IPS-20b (cell line): ENCODE results near the gene GAL3ST2.
"Not testable (repeated sequence)": the region's sequence is repeated elsewhere in the genome, so short reads cannot be mapped to it uniquely, and the experiment has no call there.

Experiments used
- H3K27ac ChIP-seq: one replicate; pipeline ENCODE4 v1.5.1; 2013; ENCODE audit warnings: low read length
- H3K27me3 ChIP-seq: 2 replicates; pipeline ENCODE4 v1.6.1; 2013; ENCODE audit warnings: mild to moderate bottlenecking, low read length, inconsistent platforms; ENCODE audit not compliant: insufficient read depth
- H3K36me3 ChIP-seq: 2 replicates; pipeline ENCODE4 v1.6.1; 2013; ENCODE audit warnings: low read depth, mild to moderate bottlenecking, inconsistent platforms, low read length, moderate library complexity; ENCODE audit not compliant: insufficient read depth
- H3K4me1 ChIP-seq: 2 replicates; pipeline ENCODE4 v1.6.1; 2013; ENCODE audit warnings: mild to moderate bottlenecking, control low read depth, inconsistent platforms, low read length, moderate library complexity; ENCODE audit not compliant: insufficient read depth
- H3K4me3 ChIP-seq: 2 replicates; pipeline ENCODE4 v1.5.1; 2013; ENCODE audit warnings: mild to moderate bottlenecking, low read length, inconsistent platforms
- H3K9ac ChIP-seq: 2 replicates; pipeline ENCODE4 v1.6.1; 2013; ENCODE audit warnings: low read depth, mild to moderate bottlenecking, inconsistent platforms, low read length, moderate library complexity
- H3K9me3 ChIP-seq: 2 replicates; pipeline ENCODE4 v1.6.1; 2013; ENCODE audit warnings: mild to moderate bottlenecking, low read depth, low read length, inconsistent platforms; ENCODE audit not compliant: insufficient read depth

GAL3ST2 gene

DNA sequence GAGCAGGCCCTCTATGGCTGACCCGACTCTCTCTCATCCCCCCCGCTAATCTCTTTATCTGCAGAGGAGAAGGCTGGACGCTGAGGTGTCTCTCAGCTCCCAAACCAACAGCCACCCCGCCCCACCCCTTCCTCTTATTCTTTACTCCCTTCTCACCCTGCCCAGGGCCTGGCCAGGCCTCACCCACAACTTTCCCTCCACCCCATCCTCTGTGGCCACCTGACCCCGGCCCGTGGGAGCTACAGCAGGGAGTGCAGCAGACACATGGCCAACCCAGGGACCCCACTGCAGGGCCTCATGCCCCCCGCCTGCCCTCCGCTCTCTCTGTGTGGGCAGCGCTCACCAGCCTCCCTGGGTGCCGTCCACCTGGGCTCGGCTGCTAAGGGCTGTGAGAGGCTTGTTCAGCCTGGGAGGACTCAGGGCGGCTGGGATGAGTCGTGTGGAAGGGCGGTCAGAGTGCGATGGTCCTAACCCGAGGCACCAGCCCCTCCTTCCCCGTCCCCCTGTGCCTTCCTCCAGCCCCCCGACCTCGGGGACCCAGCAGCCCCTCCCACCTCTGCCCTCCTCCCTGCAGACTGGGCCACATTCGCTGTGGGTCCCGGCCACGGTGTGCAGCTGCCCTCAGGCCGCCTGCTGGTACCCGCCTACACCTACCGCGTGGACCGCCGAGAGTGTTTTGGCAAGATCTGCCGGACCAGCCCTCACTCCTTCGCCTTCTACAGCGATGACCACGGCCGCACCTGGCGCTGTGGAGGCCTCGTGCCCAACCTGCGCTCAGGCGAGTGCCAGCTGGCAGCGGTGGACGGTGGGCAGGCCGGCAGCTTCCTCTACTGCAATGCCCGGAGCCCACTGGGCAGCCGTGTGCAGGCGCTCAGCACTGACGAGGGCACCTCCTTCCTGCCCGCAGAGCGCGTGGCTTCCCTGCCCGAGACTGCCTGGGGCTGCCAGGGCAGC lies 39.1 kb downstream of the GAL3ST2 start:
- no peaks in the 10 kb centered on the region for H3K27me3 ChIP-seq
- H3K4me3 ChIP-seq: no peak overlapping the region
- H3K9ac ChIP-seq: no peak overlapping the region
- no peaks in the 10 kb centered on the region for H3K36me3 ChIP-seq
- H3K4me1 ChIP-seq: no peaks in the 10 kb centered on the region
- no peaks in the 10 kb centered on the region for H3K9me3 ChIP-seq
- no peak overlapping the region for H3K27ac ChIP-seq

DNA sequence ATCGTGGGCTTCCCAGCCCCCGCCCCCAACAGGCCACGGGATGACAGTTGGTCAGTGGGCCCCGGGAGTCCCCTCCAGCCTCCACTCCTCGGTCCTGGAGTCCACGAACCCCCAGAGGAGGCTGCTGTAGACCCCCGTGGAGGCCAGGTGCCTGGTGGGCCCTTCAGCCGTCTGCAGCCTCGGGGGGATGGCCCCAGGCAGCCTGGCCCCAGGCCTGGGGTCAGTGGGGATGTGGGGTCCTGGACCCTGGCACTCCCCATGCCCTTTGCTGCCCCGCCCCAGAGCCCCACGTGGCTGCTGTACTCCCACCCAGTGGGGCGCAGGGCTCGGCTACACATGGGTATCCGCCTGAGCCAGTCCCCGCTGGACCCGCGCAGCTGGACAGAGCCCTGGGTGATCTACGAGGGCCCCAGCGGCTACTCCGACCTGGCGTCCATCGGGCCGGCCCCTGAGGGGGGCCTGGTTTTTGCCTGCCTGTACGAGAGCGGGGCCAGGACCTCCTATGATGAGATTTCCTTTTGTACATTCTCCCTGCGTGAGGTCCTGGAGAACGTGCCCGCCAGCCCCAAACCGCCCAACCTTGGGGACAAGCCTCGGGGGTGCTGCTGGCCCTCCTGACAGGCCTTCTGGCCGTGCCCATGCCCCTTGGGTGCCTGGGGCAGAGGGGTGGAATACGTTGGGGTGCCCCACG lies 40.0 kb downstream of the GAL3ST2 start:
- Histone ChIP-seq H3K27me3 (no peaks in the 10 kb centered on the region), H3K9me3 (no peaks in the 10 kb centered on the region), H3K4me1 (no peaks in the 10 kb centered on the region), H3K4me3 (no peak overlapping the region), H3K27ac (no peak overlapping the region), H3K9ac (no peak overlapping the region), H3K36me3 (no peaks in the 10 kb centered on the region)

DNA sequence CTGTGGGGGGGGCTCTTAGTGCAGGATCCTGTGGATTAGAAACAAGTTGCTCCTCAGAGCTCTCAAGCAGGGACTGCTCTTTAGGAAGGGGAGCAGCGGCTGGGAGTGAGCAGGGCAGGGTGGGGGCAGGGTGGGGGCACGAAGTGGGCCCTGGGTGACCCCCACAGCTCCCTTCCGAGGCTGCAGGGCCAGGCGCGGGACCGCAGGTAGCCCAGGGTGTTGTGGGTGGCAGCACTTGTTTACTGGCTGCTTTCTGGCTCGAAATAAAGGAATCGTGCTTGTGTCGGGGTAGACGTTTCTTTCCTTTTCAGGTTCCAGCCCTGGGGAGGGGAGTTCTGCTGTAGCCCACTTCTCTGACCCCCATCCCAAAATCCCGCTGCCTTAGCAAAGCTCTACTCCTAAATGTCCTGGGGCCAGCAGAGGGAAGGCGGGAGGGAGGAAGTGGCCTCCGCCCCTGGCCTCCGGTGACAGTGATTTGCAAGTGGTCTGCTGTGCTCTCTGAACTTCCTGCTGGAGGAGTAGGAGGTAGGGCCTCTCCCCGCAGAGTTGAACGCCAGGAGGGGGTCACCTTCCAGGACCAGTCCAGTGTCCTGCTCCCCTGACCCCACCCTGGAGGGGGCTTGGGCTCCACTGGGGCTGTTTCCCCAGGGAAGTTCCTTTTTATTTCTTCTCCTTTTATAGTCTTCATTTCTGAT lies 40.7 kb downstream of the GAL3ST2 start:
- no peaks in the 10 kb centered on the region for H3K9me3 ChIP-seq
- H3K4me1 ChIP-seq: no peaks in the 10 kb centered on the region
- no peak overlapping the region for H3K9ac ChIP-seq
- no peak overlapping the region for H3K27ac ChIP-seq
- H3K36me3 ChIP-seq: no peaks in the 10 kb centered on the region
- no peaks in the 10 kb centered on the region for H3K27me3 ChIP-seq
- H3K4me3 ChIP-seq: no peak overlapping the region

DNA sequence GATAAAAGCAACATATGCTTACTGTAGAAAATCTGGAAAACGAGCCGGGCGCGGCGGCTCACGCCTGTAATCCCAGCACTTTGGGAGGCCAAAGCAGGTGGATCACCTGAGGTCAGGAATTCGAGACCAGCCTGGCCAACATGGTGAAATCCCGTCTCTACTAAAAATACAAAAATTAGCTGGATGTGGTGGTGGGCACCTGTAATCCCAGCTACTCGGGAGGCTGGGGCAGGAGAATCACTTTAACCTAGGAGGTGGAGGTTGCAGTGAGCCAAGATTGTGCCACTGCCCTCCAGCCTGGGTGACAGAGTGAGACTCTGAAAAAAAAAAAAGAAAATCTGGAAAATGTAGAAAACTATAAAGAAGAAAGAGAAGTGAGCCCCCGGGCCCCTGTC lies 41.2 kb downstream of the GAL3ST2 start:
- not testable (repeated sequence) for H3K9me3 ChIP-seq, H3K27me3 ChIP-seq, H3K36me3 ChIP-seq, H3K4me1 ChIP-seq, H3K27ac ChIP-seq, H3K4me3 ChIP-seq, H3K9ac ChIP-seq

DNA sequence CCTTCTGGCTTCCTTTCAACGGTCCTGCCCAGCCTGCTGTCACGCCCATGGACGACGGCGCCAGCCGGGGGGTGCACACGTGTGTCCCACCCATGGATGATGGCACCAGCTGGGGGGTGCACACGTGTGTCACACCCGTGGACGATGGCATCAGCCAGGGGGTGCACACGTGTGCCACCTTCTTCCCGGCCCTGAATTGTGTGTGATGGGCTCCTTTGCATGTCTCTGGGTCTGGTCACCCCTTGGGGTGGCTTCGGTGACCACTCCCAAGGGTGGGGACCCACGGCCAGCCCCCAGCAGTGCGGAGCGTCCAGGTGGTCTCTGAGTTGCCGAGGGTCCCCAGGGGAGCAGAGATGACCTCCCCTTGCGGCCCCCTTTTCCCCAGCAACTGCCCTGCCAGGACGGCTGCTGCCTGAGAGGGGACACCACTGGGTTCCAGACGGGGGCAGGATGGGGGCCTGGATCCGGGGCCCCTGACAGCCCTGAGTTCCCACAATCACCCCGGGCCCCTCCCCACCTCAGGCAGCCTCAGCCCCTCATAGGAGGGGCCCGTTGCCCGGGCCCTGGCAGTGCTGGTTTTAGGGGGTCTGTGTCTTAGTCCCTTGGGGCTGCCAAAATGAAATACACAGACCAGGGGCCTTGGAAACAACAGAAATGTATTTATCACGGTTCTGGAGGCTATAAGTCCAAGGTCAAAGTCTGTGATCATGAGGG lies 41.8 kb downstream of the GAL3ST2 start:
- H3K4me3 ChIP-seq: no peak overlapping the region
- H3K4me1 ChIP-seq: no peaks in the 10 kb centered on the region
- no peaks in the 10 kb centered on the region for H3K9me3 ChIP-seq
- no peak overlapping the region for H3K27ac ChIP-seq
- no peak overlapping the region for H3K9ac ChIP-seq
- H3K27me3 ChIP-seq: peaks cover 8% of the 10 kb centered on the region
- H3K36me3 ChIP-seq: no peaks in the 10 kb centered on the region

DNA sequence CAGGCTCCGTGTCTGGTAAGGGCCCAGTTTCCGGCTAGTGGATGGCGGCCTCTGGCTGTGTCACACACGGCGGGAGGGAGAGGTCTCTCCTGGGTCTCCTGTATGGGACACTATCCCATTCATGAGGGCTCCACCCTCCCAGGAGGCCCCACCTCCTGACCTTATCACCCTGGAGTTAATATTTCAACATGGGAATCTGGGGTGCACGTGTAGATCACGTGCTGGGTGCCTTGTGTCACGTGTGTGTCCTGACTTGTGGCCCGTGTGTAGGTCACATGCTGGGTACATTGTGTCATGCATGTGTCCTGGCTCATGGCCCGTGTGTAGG lies 42.3 kb downstream of the GAL3ST2 start:
- no peaks in the 10 kb centered on the region for H3K36me3 ChIP-seq
- H3K4me1 ChIP-seq: no peaks in the 10 kb centered on the region
- no peak overlapping the region for H3K4me3 ChIP-seq
- peaks cover 12% of the 10 kb centered on the region for H3K27me3 ChIP-seq
- H3K9me3 ChIP-seq: no peaks in the 10 kb centered on the region
- no peak overlapping the region for H3K27ac ChIP-seq
- no peak overlapping the region for H3K9ac ChIP-seq

DNA sequence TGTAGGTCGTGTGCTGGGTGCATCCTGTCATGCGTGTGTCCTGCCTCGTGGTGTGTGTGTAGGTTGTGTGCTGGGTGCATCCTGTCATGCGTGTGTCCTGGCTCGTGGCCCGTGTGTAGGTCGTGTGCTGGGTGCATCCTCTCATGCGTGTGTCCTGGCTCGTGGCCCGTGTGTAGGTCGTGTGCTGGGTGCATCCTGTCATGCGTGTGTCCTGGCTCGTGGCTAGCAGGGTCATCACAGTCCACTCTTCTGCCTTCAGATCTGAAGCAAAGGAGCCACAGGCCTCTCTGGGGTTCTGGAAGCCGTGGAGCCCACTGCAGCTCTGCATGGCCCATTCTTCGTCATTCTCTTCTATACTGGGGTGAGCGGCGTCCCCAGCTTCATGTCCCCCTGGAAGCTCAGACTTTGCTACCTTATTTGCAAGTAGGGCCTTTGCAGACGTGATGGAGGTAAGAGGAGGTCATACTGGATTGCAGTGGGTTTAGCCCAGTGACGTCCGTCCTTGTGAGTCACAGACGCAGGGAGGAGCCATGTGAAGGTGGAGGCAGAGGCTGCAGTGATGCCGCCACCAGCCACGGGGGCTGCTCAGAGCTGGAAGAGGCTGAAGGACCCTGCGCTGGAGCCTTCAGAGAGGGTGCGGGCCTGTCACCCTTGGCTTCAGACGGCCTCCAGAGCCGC lies 43.5 kb downstream of the GAL3ST2 start:
- not testable (repeated sequence) for H3K9me3 ChIP-seq, H3K9ac ChIP-seq, H3K36me3 ChIP-seq, H3K4me3 ChIP-seq, H3K4me1 ChIP-seq, H3K27ac ChIP-seq
- peaks cover 12% of the 10 kb centered on the region for H3K27me3 ChIP-seq

DNA sequence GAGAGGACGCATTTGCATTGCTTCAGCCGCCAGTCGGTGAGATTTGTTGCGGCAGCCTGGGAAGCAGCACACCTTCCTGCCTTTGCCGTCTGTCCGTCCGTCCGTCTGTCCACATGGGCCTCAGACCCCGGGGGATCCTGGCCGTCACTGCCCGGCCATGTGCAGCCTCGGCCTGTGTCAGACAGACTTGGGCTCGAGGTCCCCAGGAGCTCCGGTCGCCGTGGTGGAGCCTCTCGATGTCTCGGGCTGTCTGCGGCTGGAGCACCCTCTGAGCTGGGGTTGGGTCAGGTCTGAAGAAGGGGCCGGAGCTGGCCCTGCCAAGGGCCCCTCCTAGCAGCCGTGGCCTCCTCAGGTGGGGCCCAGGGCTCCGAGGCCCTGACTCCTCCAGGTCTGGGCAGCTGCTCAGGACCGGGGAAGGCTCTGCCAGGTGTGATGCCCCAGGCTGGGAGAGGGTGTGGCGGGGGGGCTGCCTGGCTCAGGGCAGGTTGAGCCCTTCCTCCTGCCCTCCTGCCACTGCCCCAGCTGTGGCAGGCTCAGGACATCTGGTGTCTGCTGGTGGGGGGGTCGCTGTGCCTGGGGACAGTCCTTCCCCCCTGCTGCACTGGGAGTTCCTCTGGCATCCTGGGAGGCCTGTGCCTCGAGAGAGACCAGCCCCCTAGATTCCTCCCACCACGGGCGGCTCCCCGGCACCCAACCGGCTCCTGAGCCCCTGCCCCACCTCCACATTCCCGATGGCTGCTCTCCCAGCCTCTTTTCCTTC lies 44.2 kb downstream of the GAL3ST2 start:
- Histone ChIP-seq H3K36me3 (no peaks in the 10 kb centered on the region), H3K27ac (no peak overlapping the region), H3K4me3 (no peak overlapping the region), H3K9me3 (no peaks in the 10 kb centered on the region), H3K9ac (no peak overlapping the region), H3K27me3 (peaks cover 12% of the 10 kb centered on the region), H3K4me1 (no peaks in the 10 kb centered on the region)

DNA sequence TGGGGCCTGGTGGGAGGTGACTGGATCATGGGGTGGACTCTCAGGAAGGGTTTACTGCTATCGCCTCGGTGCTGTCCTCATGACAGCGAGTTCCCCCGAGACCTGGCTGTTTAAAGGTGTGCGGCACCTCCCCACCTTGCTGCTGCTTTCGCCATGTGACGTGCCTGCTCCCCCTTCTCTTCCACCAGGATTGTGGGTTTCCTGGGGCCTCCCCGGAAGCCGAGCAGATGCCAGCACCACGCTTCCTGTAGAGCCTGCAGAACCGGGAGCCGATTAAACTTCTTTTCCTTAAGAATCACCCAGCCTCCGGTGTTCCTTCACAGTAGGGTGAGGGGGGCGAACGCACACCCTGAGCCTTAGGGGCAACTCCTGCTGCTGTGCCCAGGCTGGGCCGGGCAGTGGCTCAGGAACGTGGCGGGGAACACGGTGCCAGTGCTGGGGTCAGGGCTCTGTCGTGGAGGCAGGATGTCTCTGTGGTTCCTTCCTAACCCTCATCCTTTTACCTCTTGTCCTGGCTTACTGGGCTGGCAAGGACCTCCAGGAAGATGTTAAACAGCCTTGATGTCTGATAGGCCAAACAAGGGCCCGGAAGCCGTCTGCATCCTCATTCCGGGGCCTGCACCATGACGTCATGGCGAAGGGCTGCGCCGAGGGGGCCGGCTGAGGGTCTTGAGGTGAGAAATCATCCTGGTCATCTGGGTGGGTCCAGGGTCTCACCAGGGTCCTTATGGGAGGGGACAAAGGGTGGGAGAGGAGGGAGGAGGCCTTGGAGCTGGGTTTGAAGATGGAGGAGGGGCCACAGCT lies 45.0 kb downstream of the GAL3ST2 start:
- H3K9me3 ChIP-seq: peaks cover 3% of the 10 kb centered on the region; the same call in 1 of the 2 replicates
- no peak overlapping the region for H3K27ac ChIP-seq

DNA sequence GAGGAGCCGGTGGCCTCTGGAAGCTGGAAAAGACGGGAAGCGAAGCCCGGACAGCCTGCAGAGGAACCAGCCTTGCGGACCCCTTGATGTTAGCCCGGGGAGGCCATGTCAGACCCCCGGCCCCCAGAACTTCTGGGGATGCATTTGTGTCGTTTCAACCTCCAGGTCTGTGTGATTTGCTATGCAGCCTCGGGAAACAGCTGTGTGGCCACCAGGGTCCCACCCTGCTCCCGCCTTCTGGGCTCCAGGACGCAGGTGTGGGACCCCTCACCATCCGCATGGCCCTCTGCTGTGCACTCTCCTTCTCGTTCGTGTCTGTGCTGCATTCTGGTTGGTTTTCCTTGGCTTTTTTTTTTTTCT lies 45.6 kb downstream of the GAL3ST2 start:
- no peaks in the 10 kb centered on the region for H3K4me1 ChIP-seq
- H3K27ac ChIP-seq: no peak overlapping the region
- H3K36me3 ChIP-seq: no peaks in the 10 kb centered on the region
- H3K27me3 ChIP-seq: peaks cover 12% of the 10 kb centered on the region
- peaks cover 5% of the 10 kb centered on the region for H3K9me3 ChIP-seq
- no peak overlapping the region for H3K9ac ChIP-seq
- H3K4me3 ChIP-seq: no peak overlapping the region

More for the DNA sequence above, 45.0 kb downstream of the GAL3ST2 start:
- Histone ChIP-seq H3K4me1 (no peaks in the 10 kb centered on the region), H3K4me3 (no peak overlapping the region), H3K9ac (no peak overlapping the region), H3K36me3 (no peaks in the 10 kb centered on the region), H3K27me3 (peaks cover 12% of the 10 kb centered on the region)
